Activated naive CD8-positive, alpha-beta T cell treated with anti-CD3 and anti-CD28 coated beads, Interleukin-2, amount 50 U/mL, for 24 hours (primary cell): ENCODE data around the gene SP6.

Experiments used
- ATAC-seq: fragments of 150-1000 bp; cut with Tn5 transposase; one replicate; pipeline ENCODE4 v1.10.0; 2021
- DNase-seq: peaks from one replicate; pipeline ENCODE4 v3.0.0; 2021
- H3K27ac Mint-ChIP-seq: one replicate; pipeline ENCODE4 v1.8.0; 2021; ENCODE audit warnings: mild to moderate bottlenecking, mixed read lengths
- H3K27me3 Mint-ChIP-seq: one replicate; pipeline ENCODE4 v1.8.0; 2021; ENCODE audit warnings: mixed read lengths
- H3K36me3 Mint-ChIP-seq: one replicate; pipeline ENCODE4 v1.8.0; 2021; ENCODE audit warnings: low read depth, mixed read lengths
- H3K4me1 Mint-ChIP-seq: one replicate; pipeline ENCODE4 v1.8.0; 2021; ENCODE audit warnings: mixed read lengths
- H3K4me3 Mint-ChIP-seq: one replicate; pipeline ENCODE4 v1.8.0; 2021; ENCODE audit warnings: mild to moderate bottlenecking, moderate library complexity, mixed read lengths
- H3K9me3 Mint-ChIP-seq: one replicate; pipeline ENCODE4 v1.8.0; 2021; ENCODE audit warnings: mixed read lengths

SP6 gene

GRCh38 chr17:47821031-47821423 is 29.9 kb downstream of the SP6 start:
- no peak for DNase-seq
- H3K4me1 Mint-ChIP-seq = peaks cover 20% of the 10 kb centered on the region
- no peaks in the 10 kb centered on the region for H3K9me3 Mint-ChIP-seq
- ATAC-seq = no peak
- H3K27me3 Mint-ChIP-seq = no peaks in the 10 kb centered on the region
- H3K4me3 Mint-ChIP-seq = peak overlapping the region; percentile 94
- peak overlapping the region; percentile 82 for H3K27ac Mint-ChIP-seq
- H3K36me3 Mint-ChIP-seq = peaks cover 18% of the 10 kb centered on the region

- Mint-ChIP-seq H3K4me1 (peaks cover 20% of the 10 kb centered on the region), H3K4me3 (peak overlapping the region; percentile 94), H3K27ac (no peak overlapping the region), H3K36me3 (peaks cover 13% of the 10 kb centered on the region), H3K27me3 (no peaks in the 10 kb centered on the region), H3K9me3 (no peaks in the 10 kb centered on the region)
- DNase-seq (no peak), ATAC-seq (no peak)
Observed at GRCh38 chr17:47820033-47820789, 30.8 kb downstream of the SP6 start.

GRCh38 chr17:47819475-47819874 is 31.5 kb downstream of the SP6 start:
- DNase-seq (no peak), ATAC-seq (no peak)
- no peaks in the 10 kb centered on the region for H3K9me3 Mint-ChIP-seq
- no peaks in the 10 kb centered on the region for H3K27me3 Mint-ChIP-seq
- no peak overlapping the region for H3K4me3 Mint-ChIP-seq
- H3K36me3 Mint-ChIP-seq = peaks cover 10% of the 10 kb centered on the region
- H3K4me1 Mint-ChIP-seq = peaks cover 20% of the 10 kb centered on the region
- H3K27ac Mint-ChIP-seq = no peak overlapping the region

- ATAC-seq (no peak), DNase-seq (no peak)
- Mint-ChIP-seq H3K36me3 (peaks cover 4% of the 10 kb centered on the region), H3K27ac (no peak overlapping the region), H3K27me3 (no peaks in the 10 kb centered on the region), H3K4me3 (no peak overlapping the region), H3K9me3 (no peaks in the 10 kb centered on the region), H3K4me1 (peaks cover 20% of the 10 kb centered on the region)
Observed at GRCh38 chr17:47818002-47818695, 32.8 kb downstream of the SP6 start.

GRCh38 chr17:47816947-47817346 is 34.0 kb downstream of the SP6 start:
- ATAC-seq = no peak
- Mint-ChIP-seq H3K9me3 (no peaks in the 10 kb centered on the region), H3K4me3 (no peak overlapping the region), H3K27me3 (no peaks in the 10 kb centered on the region), H3K36me3 (peaks cover 6% of the 10 kb centered on the region), H3K4me1 (peaks cover 12% of the 10 kb centered on the region), H3K27ac (no peak overlapping the region)
- DNase-seq = no peak

GRCh38 chr17:47816111-47816735 is 34.7 kb downstream of the SP6 start:
- no peaks in the 10 kb centered on the region for H3K9me3 Mint-ChIP-seq
- DNase-seq = no peak
- ATAC-seq = no peak
- H3K27me3 Mint-ChIP-seq = no peaks in the 10 kb centered on the region
- H3K36me3 Mint-ChIP-seq = peaks cover 10% of the 10 kb centered on the region
- H3K4me3 Mint-ChIP-seq = no peak overlapping the region
- no peak overlapping the region for H3K27ac Mint-ChIP-seq
- H3K4me1 Mint-ChIP-seq = peaks cover 7% of the 10 kb centered on the region

- H3K27ac Mint-ChIP-seq = no peak overlapping the region
- peaks cover 3% of the 10 kb centered on the region for H3K4me1 Mint-ChIP-seq
- H3K4me3 Mint-ChIP-seq = no peak overlapping the region
- DNase-seq (no peak), ATAC-seq (no peak)
- no peaks in the 10 kb centered on the region for H3K9me3 Mint-ChIP-seq
- no peaks in the 10 kb centered on the region for H3K27me3 Mint-ChIP-seq
- H3K36me3 Mint-ChIP-seq = peaks cover 10% of the 10 kb centered on the region
Observed at GRCh38 chr17:47815106-47815918, 35.7 kb downstream of the SP6 start.

- Mint-ChIP-seq H3K4me1 (peaks cover 8% of the 10 kb centered on the region), H3K9me3 (no peaks in the 10 kb centered on the region), H3K27me3 (no peaks in the 10 kb centered on the region), H3K4me3 (no peak overlapping the region), H3K27ac (no peak overlapping the region), H3K36me3 (peaks cover 11% of the 10 kb centered on the region)
- DNase-seq (no peak), ATAC-seq (no peak)
Observed at GRCh38 chr17:47813512-47814031, 37.4 kb downstream of the SP6 start.

GRCh38 chr17:47813077-47813476 is 37.9 kb downstream of the SP6 start:
- ATAC-seq = no peak
- H3K36me3 Mint-ChIP-seq = peaks cover 13% of the 10 kb centered on the region
- no peaks in the 10 kb centered on the region for H3K9me3 Mint-ChIP-seq
- peak overlapping the region; percentile 23 for H3K27ac Mint-ChIP-seq
- DNase-seq = no peak
- no peaks in the 10 kb centered on the region for H3K27me3 Mint-ChIP-seq
- H3K4me3 Mint-ChIP-seq = no peak overlapping the region
- peaks cover 8% of the 10 kb centered on the region for H3K4me1 Mint-ChIP-seq

GRCh38 chr17:47812146-47812920 is 38.6 kb downstream of the SP6 start:
- DNase-seq = no peak
- ATAC-seq = no peak
- no peaks in the 10 kb centered on the region for H3K27me3 Mint-ChIP-seq
- H3K27ac Mint-ChIP-seq = peak overlapping the region; percentile 23
- H3K4me1 Mint-ChIP-seq = peaks cover 8% of the 10 kb centered on the region
- H3K9me3 Mint-ChIP-seq = no peaks in the 10 kb centered on the region
- H3K36me3 Mint-ChIP-seq = peaks cover 10% of the 10 kb centered on the region
- H3K4me3 Mint-ChIP-seq = no peak overlapping the region

- Mint-ChIP-seq H3K36me3 (peaks cover 10% of the 10 kb centered on the region), H3K4me1 (peaks cover 8% of the 10 kb centered on the region), H3K27me3 (no peaks in the 10 kb centered on the region), H3K4me3 (no peak overlapping the region), H3K9me3 (no peaks in the 10 kb centered on the region), H3K27ac (no peak overlapping the region)
- no peak for DNase-seq
- ATAC-seq = no peak
Observed at GRCh38 chr17:47811709-47812108, 39.3 kb downstream of the SP6 start.

GRCh38 chr17:47810901-47811635 is 39.9 kb downstream of the SP6 start:
- peaks cover 8% of the 10 kb centered on the region for H3K4me1 Mint-ChIP-seq
- no peaks in the 10 kb centered on the region for H3K9me3 Mint-ChIP-seq
- peak overlapping the region; percentile 39 for H3K27ac Mint-ChIP-seq
- H3K36me3 Mint-ChIP-seq = peaks cover 10% of the 10 kb centered on the region
- H3K4me3 Mint-ChIP-seq = no peak overlapping the region
- DNase-seq (no peak), ATAC-seq (no peak)
- H3K27me3 Mint-ChIP-seq = no peaks in the 10 kb centered on the region

GRCh38 chr17:47810200-47810821 is 40.7 kb downstream of the SP6 start:
- Mint-ChIP-seq H3K9me3 (no peaks in the 10 kb centered on the region), H3K36me3 (peaks cover 10% of the 10 kb centered on the region), H3K27me3 (no peaks in the 10 kb centered on the region), H3K27ac (peak overlapping the region; percentile 13), H3K4me3 (no peak overlapping the region), H3K4me1 (peaks cover 8% of the 10 kb centered on the region)
- DNase-seq (no peak), ATAC-seq (peak; percentile 69)
